SK-N-MC (cell line): ENCODE data around the gene ATF6B.
A peak's percentile ranks its signal among the peaks of the same experiment; 100 is the strongest.

Source experiments
- DNase-seq: peaks from one replicate; pipeline ENCODE4 v3.0.0-alpha.2; 2011; ENCODE audit warnings: low read depth, low spot score
- H3K27ac ChIP-seq: fragments of 200-600 bp; sonication (generic); 2 replicates; pipeline ENCODE4 v1.5.1; 2016; ENCODE audit warnings: mixed run types
- H3K36me3 ChIP-seq: fragments of 200-600 bp; sonication (generic); 2 replicates; pipeline ENCODE4 v1.6.1; 2017; ENCODE audit warnings: antibody characterized with exemption, low read length, mixed read lengths; ENCODE audit not compliant: insufficient read depth
- H3K4me3 ChIP-seq: fragments of 200-600 bp; sonication (generic); 2 replicates; pipeline ENCODE4 v1.5.1; 2016
- H3K9ac ChIP-seq: fragments of 200-600 bp; sonication (generic); 2 replicates; pipeline ENCODE4 v1.8.0; 2017; ENCODE audit warnings: mixed run types, mixed read lengths; ENCODE audit not compliant: insufficient read length
- H3K9me3 ChIP-seq: fragments of 200-600 bp; sonication (generic); 2 replicates; pipeline ENCODE4 v1.6.1; 2017; ENCODE audit warnings: low read depth, mild to moderate bottlenecking, antibody characterized with exemption, low read length, moderate library complexity, mixed read lengths
- EZH2 ChIP-seq: fragments of 200-600 bp; sonication (generic); IDR thresholded peaks from one replicate; pipeline ENCODE4 v1.6.1; 2017; ENCODE audit warnings: antibody characterized with exemption
- FOXP2 ChIP-seq: optimal IDR thresholded peaks from 2 replicates; pipeline ENCODE3; 2011; ENCODE audit warnings: mild to moderate bottlenecking, moderate library complexity; ENCODE audit not compliant: insufficient read depth; ENCODE audit errors: extremely low read length, control extremely low read depth
- POLR2AphosphoS5 ChIP-seq: IDR thresholded peaks from 2 replicates; pipeline ENCODE4 v1.6.1; 2012; ENCODE audit warnings: mild to moderate bottlenecking, low read depth, low read length, borderline replicate concordance

ATF6B gene

GRCh38 chr6:32163559-32164258 lies 35.7 kb upstream of the ATF6B start:
- no peak for DNase-seq
- Histone ChIP-seq H3K36me3 (peaks cover 25% of the 10 kb centered on the region; the same call in 1 of the 2 replicates), H3K27ac (no peak overlapping the region), H3K9ac (peak overlapping the region; percentile 20), H3K9me3 (no peaks in the 10 kb centered on the region), H3K4me3 (no peak overlapping the region)
- TF ChIP-seq FOXP2 (no peak), EZH2 (no peak), POLR2AphosphoS5 (no peak)

- no peak for DNase-seq
- H3K27ac ChIP-seq, result no peak overlapping the region
- TF ChIP-seq POLR2AphosphoS5 (no peak), FOXP2 (no peak), EZH2 (no peak)
- H3K9ac ChIP-seq, result no peak overlapping the region
- H3K9me3 ChIP-seq, result no peaks in the 10 kb centered on the region
- H3K36me3 ChIP-seq, result peaks cover 37% of the 10 kb centered on the region
- H3K4me3 ChIP-seq, result no peak overlapping the region
These were observed 30.0 kb upstream of the ATF6B start for GRCh38 chr6:32158052-32158451.

DNA sequence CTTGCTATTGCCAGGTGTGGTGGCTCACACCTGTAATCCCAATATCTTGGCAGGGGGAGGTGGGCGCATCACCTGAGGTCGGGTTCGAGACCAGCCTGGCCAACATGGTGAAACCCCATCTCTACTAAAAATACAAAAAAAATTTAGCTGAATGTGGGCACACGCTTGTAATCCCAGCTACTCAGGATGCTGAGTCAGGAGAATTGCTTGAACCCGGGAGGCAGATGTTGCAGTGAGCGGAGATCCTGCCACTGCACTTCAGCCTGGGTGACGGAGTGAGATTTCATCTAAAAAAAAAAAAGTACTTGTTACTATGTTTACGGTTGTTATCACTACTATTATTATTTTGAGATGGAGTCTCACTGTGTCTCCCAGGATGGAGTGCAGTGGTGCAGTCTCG lies 28.8 kb upstream of the ATF6B start:
- Histone ChIP-seq H3K9me3 (no peaks in the 10 kb centered on the region), H3K4me3 (no peak overlapping the region), H3K36me3 (peaks cover 34% of the 10 kb centered on the region), H3K27ac (no peak overlapping the region), H3K9ac (no peak overlapping the region)
- TF ChIP-seq EZH2 (no peak), POLR2AphosphoS5 (no peak), FOXP2 (no peak)
- no peak for DNase-seq

DNA sequence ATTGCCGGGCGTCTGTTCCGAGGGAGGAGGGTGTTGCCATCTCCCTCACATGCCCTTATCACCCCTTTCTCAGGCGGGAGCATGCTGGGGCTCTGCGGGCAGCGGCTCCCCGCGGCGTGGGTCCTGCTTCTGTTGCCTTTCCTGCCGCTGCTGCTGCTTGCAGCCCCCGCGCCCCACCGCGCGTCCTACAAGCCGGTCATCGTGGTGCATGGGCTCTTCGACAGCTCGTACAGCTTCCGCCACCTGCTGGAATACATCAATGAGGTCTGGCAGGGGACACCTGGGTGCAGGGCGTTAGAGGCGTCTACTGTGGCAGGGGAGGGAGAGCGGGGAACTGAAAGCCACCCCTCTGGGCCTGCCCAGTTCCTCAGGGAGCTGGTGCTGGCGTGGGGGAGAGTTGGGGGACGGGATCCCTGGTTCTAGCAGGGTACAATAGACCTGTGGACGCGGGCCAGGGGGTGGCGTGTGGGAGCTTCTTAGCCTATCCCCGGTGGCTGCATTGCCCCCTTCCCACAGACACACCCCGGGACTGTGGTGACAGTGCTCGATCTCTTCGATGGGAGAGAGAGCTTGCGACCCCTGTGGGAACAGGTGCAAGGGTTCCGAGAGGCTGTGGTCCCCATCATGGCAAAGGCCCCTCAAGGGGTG lies 26.6 kb upstream of the ATF6B start:
- peaks cover 34% of the 10 kb centered on the region for H3K36me3 ChIP-seq
- H3K9me3 ChIP-seq, result no peaks in the 10 kb centered on the region
- no peak for DNase-seq
- H3K27ac ChIP-seq, result peak overlapping the region; percentile 84; the same call in 1 of the 2 replicates
- H3K4me3 ChIP-seq, result peak overlapping the region; percentile 94
- H3K9ac ChIP-seq, result peak overlapping the region; percentile 90
- no peak for TF ChIP-seq EZH2
- no peak for TF ChIP-seq POLR2AphosphoS5
- TF ChIP-seq FOXP2, result no peak

DNA sequence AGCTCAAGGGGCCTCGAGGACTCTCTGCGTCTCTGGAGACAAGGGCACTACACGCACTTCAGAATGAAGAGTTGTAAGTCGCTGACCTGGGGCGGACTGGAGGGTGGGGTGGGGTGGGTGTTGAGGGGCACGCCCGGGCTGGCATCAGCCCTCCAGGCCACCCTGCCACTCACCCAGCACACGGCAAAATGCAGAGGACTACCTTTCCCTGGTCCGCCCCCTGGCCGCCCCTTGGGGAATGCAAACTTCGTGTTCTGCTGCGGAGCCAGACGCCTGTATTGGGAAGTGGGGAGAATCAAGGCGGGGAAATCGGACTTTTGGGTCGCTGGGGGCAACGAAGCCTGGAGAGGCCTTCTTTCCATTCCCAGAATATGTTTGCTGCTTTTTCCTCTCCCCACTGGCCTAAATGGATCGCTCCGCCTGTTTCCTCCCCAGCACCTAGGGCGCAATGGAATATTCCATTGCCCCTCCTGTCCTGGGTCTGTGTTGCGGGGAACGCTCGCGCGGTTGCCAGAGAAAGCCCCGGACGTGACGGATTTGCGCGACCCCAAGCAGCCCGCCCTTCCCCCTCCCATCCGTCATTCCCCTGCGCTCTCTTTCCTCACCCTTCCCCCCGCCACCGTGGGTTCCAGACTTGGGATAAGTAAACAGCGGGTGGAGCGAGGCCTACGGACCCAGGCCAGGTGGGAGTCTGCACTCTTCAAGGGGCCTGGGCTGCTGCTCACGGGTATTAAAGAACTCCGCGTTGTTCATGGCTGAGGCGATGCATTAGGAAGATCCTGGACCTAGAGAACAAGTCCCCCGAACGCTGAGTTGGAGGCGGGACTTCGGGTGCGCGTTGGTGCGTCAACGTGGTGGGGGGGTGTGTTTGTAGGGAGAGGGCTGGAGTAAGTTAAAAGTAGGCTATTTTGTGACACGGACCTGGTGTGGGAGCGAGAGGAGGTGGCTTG lies 25.8 kb upstream of the ATF6B start, which contains the start of gene PPT2:
Gene PPT2, plus strand, starts transcription at position 578 of the 950 bp plus-strand sequence. CDS start 454 bp downstream, outside the sequence.
- Histone ChIP-seq H3K9me3 (no peaks in the 10 kb centered on the region), H3K4me3 (peak within 1 kb of the TSS; percentile 94), H3K36me3 (peaks cover 32% of the 10 kb centered on the region), H3K27ac (peak within 1 kb of the TSS; percentile 85), H3K9ac (peak within 1 kb of the TSS; percentile 90)
- TF ChIP-seq EZH2 (no peak), POLR2AphosphoS5 (peak; percentile 21), FOXP2 (peak; percentile 82)
- no peak for DNase-seq

DNA sequence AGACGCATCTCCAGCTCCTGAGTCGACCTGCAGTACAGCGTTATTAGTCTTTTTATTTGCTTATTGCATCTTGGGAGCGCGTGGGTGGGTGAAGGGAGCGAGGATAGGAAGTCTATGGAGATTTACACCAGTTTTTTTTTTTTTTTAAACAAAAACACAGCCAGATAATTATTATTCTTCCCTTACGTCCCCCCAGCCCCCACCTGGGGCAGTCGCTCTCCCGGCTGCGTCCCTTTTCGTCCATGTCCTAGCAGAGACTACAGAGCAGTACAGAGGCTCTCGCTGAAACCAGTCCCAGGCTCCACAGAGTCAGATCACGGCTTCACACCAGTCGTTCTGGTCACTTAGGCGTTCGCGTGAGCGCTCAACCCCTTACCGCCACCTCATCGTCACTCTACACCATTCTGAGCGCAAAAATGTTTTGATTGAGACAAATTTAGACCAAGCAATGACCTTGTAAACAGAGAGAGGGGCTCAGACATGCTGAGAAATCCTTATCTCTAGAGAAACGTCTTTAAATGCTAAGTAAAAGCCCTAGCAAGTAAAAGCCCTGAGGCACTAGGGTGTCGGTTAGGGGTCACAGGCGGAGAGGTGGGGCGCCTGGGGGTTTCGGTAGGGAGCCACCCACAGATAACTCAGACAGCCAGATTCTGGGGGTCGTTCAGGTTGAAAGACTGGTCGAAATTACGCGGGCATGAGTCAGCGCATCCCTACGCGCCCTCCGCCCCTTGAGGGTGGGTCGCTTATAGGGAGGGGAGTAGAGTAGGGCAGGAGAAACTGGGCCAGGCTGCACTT lies 24.9 kb upstream of the ATF6B start:
- peak overlapping the region; percentile 90 for H3K9ac ChIP-seq
- no peak for DNase-seq
- H3K36me3 ChIP-seq, result peaks cover 23% of the 10 kb centered on the region
- H3K9me3 ChIP-seq, result no peaks in the 10 kb centered on the region
- H3K4me3 ChIP-seq, result peak overlapping the region; percentile 94
- peak overlapping the region; percentile 85 for H3K27ac ChIP-seq
- TF ChIP-seq POLR2AphosphoS5, result no peak
- TF ChIP-seq EZH2, result no peak
- TF ChIP-seq FOXP2, result no peak

DNA sequence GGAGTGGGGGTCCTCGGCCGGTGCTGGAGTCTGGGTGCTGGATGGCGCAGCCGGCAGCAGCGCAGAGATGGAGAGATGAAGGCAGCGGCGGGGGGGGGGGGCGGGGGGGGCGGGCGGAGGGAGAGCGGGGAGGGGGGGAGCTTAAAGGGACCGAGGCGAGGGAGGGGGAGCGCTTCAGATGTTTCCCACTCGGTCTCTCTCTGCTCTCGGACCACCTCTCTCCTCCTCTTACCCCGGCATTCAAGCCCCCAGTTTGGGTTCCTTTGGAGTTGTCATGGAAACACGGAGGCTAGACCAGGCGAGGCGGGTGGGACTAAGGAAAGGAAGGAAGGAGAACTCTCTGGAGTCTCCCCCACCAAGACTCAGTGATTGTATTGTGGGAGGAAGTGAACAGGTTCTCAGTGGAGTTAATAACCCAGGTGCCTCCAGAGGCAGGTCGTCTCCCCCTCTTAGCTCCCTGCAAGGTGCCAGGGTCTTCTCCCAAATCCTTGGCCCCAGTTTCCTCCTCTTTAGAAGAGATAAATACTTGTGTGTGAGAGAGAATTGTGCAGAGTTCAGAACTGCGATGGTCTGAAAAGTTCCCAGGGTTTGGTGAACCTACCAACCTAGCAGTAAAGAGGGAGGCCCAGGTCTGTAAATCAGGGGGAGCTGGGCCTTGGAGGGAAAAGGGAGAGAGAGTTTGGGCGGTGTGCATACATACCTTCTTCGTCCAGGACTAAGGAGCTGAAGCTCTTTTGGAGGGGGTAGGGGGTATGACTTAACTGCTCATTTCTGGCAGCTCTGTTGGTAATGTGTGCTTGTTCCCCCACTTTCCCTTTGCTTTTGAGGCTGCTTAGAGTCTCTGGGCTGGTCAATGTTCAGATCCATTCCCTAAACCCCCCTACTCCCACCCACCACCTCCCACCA lies 24.1 kb upstream of the ATF6B start, which contains the start of gene PRRT1:
Gene PRRT1, minus strand, starts transcription at position 77 of the 906 bp plus-strand sequence. CDS start 112 bp downstream, outside the sequence.
- DNase-seq, result no peak
- Histone ChIP-seq H3K9me3 (no peaks in the 10 kb centered on the region), H3K36me3 (peaks cover 15% of the 10 kb centered on the region), H3K27ac (peak within 1 kb of the TSS; percentile 85), H3K9ac (peak within 1 kb of the TSS; percentile 90), H3K4me3 (peak within 1 kb of the TSS; percentile 94)
- TF ChIP-seq POLR2AphosphoS5, result 0 out of 2 replicates have a peak, but pooled peaks have one; percentile 33
- TF ChIP-seq EZH2, result no peak
